ENCODE measurements around the gene AMOTL2.
A peak's percentile ranks its signal among the peaks of the same experiment; 100 is the strongest.

AMOTL2 gene

GRCh38 chr3:134360046-134360445 lies 14.2 kb downstream of the AMOTL2 start:
- Histone ChIP-seq H3K9me2 (replicated peaks; ENCODE audit: control insufficient read depth, low read length) (no peaks in the 10 kb centered on the region), H3K79me2 (ENCODE audit: control insufficient read depth, low read length) (no peaks in the 10 kb centered on the region), H3K9me3 (ENCODE audit: control insufficient read depth, insufficient read depth, low read length) (no peaks in the 10 kb centered on the region), H3K36me3 (ENCODE audit: control insufficient read depth, low read length) (no peaks in the 10 kb centered on the region), H3K27me3 (ENCODE audit: control insufficient read depth, low read length) (no peaks in the 10 kb centered on the region; the same call in 1 of the 2 replicates), H3F3A (ENCODE audit: control insufficient read depth, insufficient read depth) (no peaks in the 10 kb centered on the region), H3K4me3 (ENCODE audit: low read length) (no peak overlapping the region), H3K27ac (ENCODE audit: low read depth, low read length) (no peak overlapping the region), H4K20me1 (ENCODE audit: control insufficient read depth, insufficient read depth, low read depth, low read length) (no peaks in the 10 kb centered on the region), H3K4me1 (ENCODE audit: control insufficient read depth, low read length) (no peaks in the 10 kb centered on the region), H3K4me2 (ENCODE audit: low read length) (no peak overlapping the region)
- no peak for TF ChIP-seq EZH2phosphoT487 (IDR thresholded peaks at IDR 0.05; ENCODE audit: borderline replicate concordance, low read length)
- TF ChIP-seq, protein P1, sequence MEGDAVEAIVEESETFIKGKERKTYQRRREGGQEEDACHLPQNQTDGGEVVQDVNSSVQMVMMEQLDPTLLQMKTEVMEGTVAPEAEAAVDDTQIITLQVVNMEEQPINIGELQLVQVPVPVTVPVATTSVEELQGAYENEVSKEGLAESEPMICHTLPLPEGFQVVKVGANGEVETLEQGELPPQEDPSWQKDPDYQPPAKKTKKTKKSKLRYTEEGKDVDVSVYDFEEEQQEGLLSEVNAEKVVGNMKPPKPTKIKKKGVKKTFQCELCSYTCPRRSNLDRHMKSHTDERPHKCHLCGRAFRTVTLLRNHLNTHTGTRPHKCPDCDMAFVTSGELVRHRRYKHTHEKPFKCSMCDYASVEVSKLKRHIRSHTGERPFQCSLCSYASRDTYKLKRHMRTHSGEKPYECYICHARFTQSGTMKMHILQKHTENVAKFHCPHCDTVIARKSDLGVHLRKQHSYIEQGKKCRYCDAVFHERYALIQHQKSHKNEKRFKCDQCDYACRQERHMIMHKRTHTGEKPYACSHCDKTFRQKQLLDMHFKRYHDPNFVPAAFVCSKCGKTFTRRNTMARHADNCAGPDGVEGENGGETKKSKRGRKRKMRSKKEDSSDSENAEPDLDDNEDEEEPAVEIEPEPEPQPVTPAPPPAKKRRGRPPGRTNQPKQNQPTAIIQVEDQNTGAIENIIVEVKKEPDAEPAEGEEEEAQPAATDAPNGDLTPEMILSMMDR (IDR thresholded peaks at IDR 0.05; ENCODE audit: low read depth, low read length, poor library complexity, severe bottlenecking): no peak

DNA sequence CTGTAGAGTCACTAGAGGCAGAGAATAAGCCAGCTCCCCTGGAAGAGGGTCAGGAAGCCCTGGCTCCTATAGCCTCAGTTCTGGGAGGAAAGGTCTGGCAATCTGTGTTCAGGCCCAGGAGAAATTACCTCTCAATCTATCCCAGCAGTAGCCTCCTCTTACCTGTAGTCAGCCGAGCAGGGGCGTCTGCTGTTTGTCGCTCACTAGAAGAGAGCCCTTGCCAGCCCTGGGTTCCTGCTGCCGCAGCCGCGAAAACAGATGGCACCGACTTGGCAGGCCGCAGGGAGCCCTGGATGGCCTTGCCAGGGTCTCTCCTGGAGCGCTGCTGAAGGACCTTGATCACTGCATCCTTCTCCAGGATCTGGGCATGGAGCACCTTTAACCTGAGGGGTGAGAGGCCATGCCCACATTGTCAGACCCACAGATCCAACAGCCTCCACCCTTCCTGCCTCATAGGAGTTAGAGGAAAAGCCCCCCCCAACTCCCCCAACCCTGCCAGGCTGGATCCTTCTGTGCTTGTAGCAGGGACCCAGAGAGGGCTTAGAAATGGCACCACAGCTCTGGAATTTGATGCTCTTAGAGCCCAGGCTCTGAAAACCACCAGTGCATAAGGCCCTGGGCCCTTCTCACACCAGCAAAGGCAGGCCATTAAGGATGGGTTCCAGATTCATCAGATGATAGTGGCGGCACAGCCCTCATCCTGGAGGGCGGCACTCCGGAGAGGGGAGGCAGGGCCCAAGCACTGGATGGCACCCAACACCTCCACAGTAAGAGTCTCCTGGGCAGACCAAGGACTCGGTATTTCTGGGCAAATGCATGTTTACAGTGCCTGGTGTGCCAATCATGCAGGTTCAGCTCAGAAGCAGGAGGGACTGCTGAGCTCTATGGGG lies 14.9 kb downstream of the AMOTL2 start:
- Histone ChIP-seq H3K4me1 (ENCODE audit: control insufficient read depth, low read length) (no peaks in the 10 kb centered on the region), H3K27ac (ENCODE audit: low read depth, low read length) (no peak overlapping the region), H3K27me3 (ENCODE audit: control insufficient read depth, low read length) (no peaks in the 10 kb centered on the region), H3K9me2 (replicated peaks; ENCODE audit: control insufficient read depth, low read length) (no peaks in the 10 kb centered on the region), H3K36me3 (ENCODE audit: control insufficient read depth, low read length) (no peaks in the 10 kb centered on the region), H3K9me3 (ENCODE audit: control insufficient read depth, insufficient read depth, low read length) (no peaks in the 10 kb centered on the region), H3K4me3 (ENCODE audit: low read length) (no peak overlapping the region), H3K79me2 (ENCODE audit: control insufficient read depth, low read length) (no peaks in the 10 kb centered on the region), H3F3A (ENCODE audit: control insufficient read depth, insufficient read depth) (no peaks in the 10 kb centered on the region), H4K20me1 (ENCODE audit: control insufficient read depth, insufficient read depth, low read depth, low read length) (no peaks in the 10 kb centered on the region), H3K4me2 (ENCODE audit: low read length) (no peak overlapping the region)
- no peak for TF ChIP-seq EZH2phosphoT487 (IDR thresholded peaks at IDR 0.05; ENCODE audit: borderline replicate concordance, low read length)
- TF ChIP-seq, protein P1 (IDR thresholded peaks at IDR 0.05; ENCODE audit: low read depth, low read length, poor library complexity, severe bottlenecking): no peak

DNA sequence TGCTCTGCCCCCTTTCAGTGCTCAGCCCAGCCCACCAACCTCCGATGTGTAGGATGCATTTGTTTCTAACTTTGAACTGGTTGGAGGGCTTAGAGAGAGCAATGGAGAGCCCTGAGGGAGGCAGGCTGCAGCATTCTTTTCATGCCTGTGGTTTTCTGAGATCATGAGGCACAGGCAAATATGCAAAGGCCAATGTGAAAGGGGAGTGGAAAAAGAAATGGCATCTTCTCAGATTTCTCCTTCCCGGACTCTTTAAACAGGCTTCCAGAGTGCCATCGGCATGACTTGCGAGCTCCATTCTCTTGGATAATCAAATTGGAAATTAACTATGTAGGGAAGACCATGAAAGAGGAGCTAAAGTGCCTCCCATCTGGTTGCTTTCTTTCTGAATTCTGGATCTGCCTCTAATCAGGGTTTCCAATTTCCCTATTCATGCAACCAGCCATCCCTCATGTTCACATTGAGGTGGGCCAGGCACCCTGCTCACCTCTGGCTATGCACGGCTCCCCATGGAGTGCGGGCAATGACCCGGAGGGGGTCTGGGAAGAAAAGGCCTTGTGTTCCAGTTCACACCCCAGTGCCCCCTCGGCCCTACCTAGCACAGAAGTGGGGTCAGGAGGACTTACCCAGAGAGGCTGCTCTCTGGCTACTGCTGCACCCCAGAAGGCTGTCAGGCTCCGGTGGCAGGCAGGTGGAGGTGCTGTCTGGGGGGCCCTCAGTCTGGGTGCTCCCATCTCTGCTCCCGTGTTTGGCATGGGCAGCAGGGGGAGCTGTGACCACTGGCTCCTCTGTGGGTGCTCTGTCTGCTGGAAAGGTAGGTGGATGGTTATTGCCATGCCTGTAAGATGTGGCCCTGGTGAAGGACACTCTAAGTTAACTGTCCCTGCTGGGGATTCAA lies 16.1 kb downstream of the AMOTL2 start:
- TF ChIP-seq, protein P1 (IDR thresholded peaks at IDR 0.05; ENCODE audit: low read depth, low read length, poor library complexity, severe bottlenecking): peak; percentile 49
- TF ChIP-seq EZH2phosphoT487 (IDR thresholded peaks at IDR 0.05; ENCODE audit: borderline replicate concordance, low read length): no peak
- no peak overlapping the region for H3K4me2 ChIP-seq (ENCODE audit: low read length)
- no peaks in the 10 kb centered on the region for H3F3A ChIP-seq (ENCODE audit: control insufficient read depth, insufficient read depth)
- no peaks in the 10 kb centered on the region for H3K79me2 ChIP-seq (ENCODE audit: control insufficient read depth, low read length)
- H4K20me1 ChIP-seq (ENCODE audit: control insufficient read depth, insufficient read depth, low read depth, low read length): no peaks in the 10 kb centered on the region
- H3K27ac ChIP-seq (ENCODE audit: low read depth, low read length): no peak overlapping the region
- H3K4me3 ChIP-seq (ENCODE audit: low read length): no peak overlapping the region
- H3K4me1 ChIP-seq (ENCODE audit: control insufficient read depth, low read length): no peaks in the 10 kb centered on the region
- H3K36me3 ChIP-seq (ENCODE audit: control insufficient read depth, low read length): no peaks in the 10 kb centered on the region
- no peaks in the 10 kb centered on the region for H3K9me3 ChIP-seq (ENCODE audit: control insufficient read depth, insufficient read depth, low read length)
- no peaks in the 10 kb centered on the region for H3K9me2 ChIP-seq (replicated peaks; ENCODE audit: control insufficient read depth, low read length)
- H3K27me3 ChIP-seq (ENCODE audit: control insufficient read depth, low read length): no peaks in the 10 kb centered on the region

Measured in DOHH2 (cell line).